HG03196 (cell line): Measurements from ENCODE around the gene CCDC40.

ENCODE experiments used
- ATAC-seq: cut with Tn5 transposase; IDR thresholded peaks from one replicate; pipeline ENCODE4 v1.9.1; 2021; ENCODE audit not compliant: unreplicated experiment

CCDC40 gene

DNA sequence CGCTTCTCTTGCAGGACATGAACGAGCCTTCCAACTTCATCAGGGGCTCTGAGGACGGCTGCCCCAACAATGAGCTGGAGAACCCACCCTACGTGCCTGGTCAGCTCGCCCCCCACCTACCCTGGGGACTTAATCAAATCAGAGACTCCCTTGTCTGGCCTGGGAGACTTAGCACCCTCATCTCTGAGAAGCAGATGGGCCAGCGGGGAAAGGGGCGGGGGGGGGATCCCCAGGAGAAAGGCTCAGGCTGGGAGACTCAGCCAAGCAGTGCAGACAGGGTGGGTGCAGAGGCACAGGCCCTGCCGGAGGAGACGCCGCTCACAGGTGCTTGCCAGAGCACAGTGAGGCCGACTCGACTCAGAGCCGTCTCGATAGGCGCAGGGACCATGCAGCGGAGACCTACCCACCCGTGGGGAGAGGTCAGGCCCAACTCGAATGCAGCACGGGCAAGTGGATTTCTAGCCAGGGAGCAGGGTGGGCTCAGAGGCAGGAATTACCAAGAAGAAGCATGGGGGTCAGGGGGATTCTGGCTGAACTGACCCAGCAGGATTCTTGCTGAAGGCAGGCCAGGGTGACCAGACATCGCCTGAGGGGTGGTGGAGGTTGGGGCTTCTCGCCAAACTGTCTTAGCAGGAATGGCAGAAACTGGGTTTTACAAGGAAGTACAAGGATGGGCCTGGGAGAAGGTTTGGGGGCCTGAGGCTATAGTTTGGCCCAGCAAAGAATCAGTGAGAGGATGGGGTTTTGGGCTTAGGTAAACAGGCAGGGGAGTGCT is 74.7 kb downstream of the CCDC40 start:
- no peak for ATAC-seq

DNA sequence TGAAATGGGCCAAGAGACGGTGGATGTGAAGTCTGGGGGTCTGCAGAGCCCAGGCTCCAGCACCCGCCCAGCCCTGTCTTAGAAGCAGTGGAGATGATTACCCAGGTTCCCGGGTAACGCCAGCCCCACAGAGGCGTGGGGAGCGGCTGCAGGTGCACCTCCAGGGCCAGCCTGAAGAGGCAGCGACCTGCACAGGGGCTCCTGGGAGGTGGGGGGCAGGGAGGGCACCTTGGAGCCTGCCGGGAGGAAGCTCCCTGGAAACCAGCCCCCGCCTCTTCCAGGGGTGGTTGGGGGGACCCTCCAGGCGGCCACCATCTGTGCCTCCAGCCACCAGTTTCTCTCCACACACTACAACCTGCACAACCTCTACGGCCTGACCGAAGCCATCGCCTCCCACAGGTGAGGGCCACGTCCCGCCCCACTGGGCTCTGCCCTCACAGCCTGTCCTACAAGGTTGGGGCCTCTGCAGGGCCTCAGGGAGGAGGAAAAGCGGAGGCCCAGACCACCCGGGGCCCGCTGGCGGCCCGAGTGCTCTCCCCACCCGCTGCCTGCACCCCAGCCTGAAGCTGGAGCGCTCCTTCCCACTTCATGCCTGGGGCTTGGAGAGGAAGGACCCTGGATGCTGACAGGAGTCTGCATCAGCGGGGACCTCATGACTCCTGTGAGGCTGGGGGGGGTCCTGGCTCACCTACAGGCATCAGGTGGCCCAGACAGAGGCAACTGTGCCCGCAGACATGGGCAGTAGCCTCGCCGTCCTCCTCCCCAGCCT is 75.4 kb downstream of the CCDC40 start:
- no peak for ATAC-seq

DNA sequence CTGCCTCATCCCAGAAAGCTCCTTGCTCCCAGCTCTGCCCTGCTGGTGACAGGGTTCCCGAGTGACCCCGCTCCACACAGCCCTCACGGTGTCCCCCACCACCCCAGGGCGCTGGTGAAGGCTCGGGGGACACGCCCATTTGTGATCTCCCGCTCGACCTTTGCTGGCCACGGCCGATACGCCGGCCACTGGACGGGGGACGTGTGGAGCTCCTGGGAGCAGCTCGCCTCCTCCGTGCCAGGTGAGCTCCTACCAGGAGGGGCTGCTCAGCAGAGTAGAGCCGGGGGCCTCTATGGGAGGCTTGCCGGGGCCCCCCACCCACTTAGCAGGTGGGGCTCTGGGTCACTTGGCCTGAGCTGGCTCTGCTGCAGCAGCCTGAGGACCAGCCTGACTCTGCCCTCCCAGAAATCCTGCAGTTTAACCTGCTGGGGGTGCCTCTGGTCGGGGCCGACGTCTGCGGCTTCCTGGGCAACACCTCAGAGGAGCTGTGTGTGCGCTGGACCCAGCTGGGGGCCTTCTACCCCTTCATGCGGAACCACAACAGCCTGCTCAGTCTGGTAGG is 76.1 kb downstream of the CCDC40 start:
- ATAC-seq: no peak

DNA sequence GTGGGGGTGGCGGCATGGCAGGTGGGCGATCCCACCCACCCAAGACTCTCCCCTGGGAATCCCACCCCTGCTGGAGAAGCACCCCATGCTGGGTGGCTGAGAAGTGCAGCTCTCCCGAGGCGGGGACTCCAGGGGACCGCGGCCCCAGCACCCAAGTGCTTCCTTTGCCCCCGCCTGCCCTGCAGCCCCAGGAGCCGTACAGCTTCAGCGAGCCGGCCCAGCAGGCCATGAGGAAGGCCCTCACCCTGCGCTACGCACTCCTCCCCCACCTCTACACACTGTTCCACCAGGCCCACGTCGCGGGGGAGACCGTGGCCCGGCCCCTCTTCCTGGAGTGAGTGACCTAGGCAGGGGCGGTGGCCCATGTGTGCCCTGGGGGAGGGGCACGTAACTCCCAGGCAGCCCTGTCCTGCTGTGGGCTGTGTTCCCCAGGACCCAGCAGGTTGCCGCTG is 76.6 kb downstream of the CCDC40 start:
- no peak for ATAC-seq

DNA sequence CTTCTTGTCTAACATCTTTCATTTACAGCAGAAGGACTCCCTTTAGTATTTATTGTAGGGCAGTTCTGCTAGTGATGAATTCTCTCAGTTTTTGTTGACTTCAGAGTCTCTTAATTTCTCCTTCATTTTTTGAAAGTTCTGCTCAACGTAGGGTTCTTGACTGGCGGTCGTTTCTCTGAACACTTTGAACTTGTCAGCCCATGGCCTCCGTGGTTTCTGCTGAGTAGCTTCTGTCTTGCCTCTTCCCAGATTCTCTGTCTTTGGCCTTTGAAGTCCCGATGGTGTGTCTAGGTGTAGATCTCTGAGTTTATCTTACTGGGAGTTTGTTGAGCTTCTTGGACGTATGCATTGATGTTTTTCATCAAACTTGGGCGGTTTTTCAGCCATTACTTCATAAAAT is 78.3 kb downstream of the CCDC40 start:
- no peak for ATAC-seq

DNA sequence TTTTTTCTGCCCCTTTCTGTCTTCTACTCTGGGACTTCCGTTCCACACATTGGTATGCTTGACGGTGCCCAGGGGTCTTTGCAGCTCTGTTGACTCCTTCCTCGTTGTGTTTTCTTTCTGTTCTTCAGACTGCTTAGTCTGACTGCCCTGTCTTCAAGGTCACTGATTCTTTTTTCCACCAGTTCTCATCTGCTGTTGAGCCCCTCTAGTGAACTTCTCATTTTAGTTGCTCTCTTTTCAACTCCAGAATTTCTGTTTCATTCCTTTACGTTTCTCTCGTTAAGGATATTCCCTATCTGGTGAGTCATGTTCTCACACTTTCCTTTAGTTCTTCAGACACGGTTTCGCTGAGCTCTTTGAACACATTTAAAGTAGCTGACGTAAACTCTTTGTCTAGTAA is 78.7 kb downstream of the CCDC40 start:
- ATAC-seq: no peak

DNA sequence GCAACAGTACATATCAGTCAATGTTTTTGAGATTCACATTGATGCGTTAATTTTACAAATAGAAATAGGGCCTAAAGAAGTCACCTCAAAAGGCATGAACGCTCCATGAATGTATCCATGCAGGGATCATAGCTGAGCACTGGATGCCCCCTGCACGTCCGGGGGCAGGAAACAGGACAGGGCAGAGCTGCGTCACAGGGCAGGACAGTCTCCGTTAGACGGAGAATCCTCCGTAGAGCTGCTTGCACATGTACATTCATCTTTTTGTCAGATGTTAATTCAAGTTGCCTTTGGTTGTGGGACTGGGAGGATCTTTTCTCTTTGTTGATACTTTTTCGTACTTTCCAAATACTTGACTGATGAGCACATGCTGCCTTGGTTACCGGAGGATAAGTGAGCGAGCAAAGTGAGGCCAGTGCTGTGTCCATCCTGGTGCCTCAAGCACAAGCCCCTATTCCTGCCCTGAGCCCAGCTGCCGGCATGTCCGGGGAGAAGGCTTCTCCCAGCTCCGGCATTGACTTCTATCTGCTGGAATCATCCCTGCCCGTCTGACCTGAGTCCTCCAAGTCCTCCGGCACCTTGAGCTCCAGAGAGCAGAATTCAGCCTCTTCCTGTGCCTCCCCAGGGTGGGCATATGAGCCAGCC is 80.0 kb downstream of the CCDC40 start:
- ATAC-seq: no peak

DNA sequence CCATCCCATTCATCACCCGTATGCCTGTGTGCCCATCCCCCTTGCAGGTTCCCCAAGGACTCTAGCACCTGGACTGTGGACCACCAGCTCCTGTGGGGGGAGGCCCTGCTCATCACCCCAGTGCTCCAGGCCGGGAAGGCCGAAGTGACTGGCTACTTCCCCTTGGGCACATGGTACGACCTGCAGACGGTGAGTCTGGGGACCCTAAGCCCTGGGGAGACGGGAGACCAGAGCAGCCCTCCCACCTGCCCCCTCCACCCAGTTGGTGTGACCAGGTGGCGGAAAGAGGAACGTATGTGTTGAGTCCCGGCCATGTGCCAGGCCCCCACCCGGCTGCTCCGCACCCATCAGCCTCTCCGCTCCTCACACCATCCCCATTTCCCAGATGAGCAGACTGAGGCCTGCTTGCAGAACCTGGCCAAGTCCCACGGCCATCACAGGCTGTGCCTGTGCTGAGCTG is 80.5 kb downstream of the CCDC40 start:
- no peak for ATAC-seq

DNA sequence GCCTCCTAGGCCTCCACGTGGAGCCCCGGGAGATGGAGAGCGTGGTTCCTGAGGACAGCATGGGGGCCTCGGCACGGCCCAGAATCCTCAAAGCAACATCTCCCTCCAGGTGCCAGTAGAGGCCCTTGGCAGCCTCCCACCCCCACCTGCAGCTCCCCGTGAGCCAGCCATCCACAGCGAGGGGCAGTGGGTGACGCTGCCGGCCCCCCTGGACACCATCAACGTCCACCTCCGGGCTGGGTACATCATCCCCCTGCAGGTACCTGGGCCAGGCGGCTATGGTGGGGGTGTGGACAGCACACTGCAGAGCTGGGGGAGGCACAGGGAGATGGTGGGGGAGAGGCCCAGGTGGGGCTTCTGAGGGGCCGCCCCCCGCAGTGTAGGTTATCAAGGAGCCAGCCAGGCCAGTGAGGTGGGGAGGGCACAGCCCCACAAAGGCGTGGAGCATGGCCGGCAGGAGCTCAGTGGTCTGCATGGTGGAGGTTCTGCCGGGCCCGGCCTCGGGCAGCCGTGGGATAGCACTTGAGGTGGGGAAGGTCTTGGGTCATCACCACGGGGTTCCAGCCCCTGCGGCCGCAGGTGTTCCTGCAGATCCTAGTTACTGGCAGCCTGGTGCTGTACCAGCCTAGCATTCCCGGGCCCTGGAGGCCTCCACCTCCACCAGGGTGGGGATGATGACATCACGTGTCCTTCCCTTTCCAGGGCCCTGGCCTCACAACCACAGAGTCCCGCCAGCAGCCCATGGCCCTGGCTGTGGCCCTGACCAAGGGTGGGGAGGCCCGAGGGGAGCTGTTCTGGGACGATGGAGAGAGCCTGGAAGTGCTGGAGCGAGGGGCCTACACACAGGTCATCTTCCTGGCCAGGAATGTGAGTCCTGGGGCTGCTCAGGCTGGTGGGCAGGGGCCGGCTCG is 81.3 kb downstream of the CCDC40 start:
- no peak for ATAC-seq

DNA sequence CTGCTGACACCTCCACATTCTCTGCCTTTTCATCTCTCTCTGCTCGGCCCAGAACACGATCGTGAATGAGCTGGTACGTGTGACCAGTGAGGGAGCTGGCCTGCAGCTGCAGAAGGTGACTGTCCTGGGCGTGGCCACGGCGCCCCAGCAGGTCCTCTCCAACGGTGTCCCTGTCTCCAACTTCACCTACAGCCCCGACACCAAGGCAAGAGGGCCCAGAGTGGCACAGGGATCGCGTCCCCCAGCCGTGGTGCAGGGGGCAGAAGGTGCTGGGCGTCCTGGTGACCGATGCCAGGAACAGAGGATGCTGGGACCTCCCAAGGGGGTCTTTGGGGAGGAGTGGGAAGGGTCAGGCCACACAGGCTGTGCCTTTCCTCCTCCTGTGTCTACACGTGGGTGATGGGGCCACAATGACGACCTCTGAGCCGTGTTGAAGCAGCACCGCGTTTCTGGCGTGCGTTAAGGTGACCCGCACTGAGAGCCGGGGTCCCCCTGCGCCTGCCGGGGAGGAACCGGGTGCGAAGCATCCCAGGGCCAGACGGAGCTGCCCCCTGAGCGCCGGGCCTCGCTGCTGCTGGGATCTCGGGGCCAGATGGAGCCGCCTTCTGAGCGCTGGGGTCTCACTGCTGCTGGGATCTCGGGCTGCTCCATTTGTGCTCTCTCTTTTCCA is 82.3 kb downstream of the CCDC40 start:
- ATAC-seq: no peak

DNA sequence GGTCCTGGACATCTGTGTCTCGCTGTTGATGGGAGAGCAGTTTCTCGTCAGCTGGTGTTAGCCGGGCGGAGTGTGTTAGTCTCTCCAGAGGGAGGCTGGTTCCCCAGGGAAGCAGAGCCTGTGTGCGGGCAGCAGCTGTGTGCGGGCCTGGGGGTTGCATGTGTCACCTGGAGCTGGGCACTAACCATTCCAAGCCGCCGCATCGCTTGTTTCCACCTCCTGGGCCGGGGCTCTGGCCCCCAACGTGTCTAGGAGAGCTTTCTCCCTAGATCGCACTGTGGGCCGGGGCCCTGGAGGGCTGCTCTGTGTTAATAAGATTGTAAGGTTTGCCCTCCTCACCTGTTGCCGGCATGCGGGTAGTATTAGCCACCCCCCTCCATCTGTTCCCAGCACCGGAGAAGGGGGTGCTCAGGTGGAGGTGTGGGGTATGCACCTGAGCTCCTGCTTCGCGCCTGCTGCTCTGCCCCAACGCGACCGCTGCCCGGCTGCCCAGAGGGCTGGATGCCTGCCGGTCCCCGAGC is 82.9 kb downstream of the CCDC40 start:
- ATAC-seq: no peak

DNA sequence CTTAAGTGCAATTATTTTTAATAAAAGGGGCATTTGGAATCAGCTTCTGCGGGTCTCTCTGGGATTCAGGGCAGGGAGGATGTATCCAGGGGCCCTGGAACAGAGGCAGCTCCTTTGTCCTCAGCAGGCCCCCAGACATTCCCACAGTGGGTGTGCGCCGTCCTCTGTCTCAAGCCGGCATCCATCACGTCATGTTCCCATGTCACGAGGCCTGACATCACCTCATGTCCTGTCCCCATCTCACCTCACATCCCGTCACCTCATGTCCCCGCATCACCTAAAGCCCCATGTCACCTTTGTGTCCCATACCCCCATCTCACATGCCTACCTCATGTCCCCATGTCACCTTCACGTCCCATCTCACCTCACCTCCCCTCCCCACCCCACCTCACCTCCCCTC is 83.4 kb downstream of the CCDC40 start:
- ATAC-seq: no peak

DNA sequence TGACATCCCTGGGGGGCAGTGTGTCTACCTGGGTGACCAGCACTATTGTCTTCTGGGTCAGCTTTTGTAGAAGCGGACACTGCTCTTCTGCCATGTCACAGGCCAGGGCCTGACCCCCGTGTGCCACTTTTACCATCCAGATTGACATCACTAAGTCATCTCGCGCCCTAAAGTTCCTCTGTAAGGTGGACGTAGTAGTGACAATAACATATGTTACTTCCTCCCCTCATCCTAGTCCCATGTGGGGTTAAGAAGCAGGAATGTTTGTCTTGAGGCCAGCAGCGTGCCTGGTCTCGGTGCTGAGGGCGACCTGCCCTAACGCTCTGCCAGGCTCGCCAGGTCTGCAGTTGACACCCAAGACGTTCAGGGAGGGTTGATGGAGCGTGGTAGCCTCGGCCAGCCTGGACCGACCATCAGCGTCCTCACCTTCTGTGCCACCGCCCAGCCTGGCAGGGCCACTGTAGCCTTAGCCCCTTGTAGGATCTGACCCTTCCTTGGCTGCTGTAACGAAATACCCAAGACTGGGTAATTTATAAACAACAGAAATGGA is 85.7 kb downstream of the CCDC40 start:
- ATAC-seq: no peak

DNA sequence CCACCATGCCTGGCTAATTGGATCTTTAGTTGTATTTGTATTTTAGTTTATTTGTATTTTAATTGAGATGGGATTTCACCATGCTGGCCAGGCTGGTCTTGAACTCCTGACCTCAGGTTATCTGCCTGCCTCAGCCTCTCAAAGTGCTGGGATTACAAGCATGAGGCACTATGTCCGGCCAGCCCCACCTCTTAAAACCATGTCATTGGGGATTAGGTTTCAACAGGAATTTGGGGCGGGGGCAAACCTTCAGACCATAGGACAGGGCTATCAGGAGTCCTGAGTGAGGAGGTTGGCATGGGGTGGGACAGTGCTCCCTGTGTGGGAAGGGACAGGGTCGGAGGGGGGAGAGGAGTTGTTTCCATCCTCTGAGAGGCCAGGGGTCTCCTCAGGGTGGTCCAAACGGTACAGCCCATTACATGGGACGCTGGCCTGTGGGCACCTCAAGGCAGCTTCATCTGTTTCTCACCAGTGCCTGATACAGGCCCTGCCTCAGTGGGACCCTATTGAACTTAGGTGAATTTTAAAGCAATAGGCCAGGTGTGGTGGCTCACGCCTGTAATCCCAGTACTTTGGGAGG is 86.6 kb downstream of the CCDC40 start:
- no peak for ATAC-seq

DNA sequence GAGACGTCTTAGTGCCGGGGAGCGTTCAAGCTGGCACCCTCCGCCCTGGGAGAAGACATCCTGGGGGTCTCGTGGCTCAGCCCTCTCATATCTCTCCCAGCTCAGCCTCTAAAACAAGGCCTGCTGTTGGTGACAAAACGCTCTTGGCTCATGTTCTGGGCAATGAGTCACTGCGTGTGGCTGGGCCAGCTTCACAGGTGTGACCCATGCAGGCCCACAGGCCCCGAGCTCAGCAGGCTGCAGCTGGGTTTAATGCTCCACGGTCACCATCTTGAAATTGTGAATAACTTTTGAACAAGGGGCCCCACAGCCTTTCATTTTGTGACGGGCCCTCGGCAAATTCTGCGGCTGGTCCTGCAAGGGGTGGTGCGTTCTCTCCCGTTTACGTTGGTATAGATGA is 87.3 kb downstream of the CCDC40 start:
- no peak for ATAC-seq

DNA sequence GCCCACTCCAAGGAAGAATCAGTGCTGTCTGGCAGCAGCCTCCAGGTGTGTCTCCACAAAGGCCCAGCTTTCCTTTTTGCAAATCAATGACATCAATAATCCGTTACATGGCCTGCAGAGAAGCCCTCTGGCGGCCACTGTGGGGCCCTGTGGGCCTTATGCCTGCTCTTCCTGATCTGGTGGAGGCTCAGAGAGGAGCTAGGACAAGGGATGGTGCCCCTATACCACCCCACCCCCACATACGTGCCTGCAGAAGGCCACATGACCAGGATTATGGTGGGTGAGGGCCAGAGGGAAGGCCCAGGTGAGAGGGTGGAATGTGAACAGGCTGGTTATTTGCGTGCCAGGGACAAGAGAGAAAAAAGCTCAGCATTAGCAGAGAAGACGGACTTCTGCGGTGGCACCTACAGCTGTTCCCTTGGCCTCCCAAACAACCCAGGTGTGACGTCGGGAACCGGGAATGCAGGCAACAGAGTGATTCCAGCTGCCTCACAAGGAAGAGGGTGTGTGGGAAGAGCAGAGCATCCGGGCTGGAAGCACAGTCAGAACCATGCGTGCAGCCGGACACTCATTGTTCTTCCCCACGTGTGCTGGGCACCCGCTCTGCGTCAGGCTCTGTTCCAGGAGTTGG is 88.0 kb downstream of the CCDC40 start:
- no peak for ATAC-seq

DNA sequence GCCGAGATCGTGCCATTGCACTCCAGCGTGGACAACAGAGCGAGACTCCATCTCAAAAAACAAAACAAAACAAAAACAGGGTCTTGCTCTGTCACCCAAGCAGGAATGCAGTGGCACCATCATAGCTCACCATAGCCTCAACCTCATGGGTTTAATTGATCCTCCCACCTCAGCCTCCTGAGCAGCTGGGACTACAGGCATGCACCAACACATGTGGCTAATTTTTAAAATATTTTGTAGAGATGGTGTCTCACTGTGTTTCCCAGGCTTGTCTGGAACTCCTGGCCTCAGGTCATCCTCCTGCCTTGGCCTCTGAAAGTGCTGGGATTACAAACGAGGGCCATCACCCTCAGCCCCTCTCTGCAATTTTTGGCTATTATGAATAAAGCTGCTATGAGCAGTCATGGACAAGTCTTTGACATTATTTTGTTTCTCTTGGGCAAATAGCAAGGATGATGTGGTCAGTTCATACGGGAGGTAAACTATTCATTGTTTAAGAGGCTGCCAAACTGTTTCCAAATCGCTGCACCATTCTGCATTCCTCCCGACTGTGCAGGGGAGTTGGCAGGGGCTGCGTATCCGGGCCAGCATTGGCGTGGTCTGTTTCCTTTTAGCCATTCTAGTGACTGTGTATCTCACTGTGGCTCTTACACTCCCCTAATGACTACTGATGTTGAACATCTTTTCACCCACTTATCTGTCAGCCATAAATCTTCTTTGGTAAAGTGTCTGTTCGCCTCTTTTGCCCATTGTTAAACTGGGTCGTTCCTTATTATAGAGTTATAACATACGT is 89.4 kb downstream of the CCDC40 start:
- ATAC-seq: no peak

DNA sequence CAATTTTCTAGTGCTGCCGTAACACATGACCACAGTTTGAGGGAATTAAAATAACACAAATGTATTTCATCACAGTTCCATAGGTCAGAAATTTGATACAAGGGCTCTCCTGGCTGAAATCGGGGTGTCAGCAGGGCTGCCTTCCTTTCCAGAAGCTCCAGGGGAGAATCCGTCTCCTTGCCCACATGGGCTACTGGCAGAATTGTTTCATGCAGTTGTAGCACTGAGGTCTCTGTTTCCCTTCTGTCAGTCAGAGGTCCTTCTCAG is 89.9 kb downstream of the CCDC40 start:
- ATAC-seq: no peak
